Ovary (tissue), 3 donors: ENCODE results near the gene LCN1.

Experiments
- POLR2A ChIP-seq: fragments of 450-650 bp; IDR thresholded peaks from one replicate; pipeline ENCODE4 v1.6.1; 2017; ENCODE audit warnings: antibody characterized with exemption, mild to moderate bottlenecking, moderate library complexity
- TF ChIP-seq, protein P1 (sequence below), 3 donors: fragments of 450-650 bp in 2 of 3; fragments of 200-600 bp in 1 of 3; IDR thresholded peaks; one replicate each; pipeline versions ENCODE4 v1.5.1 to v1.8.0; 2016 to 2022; ENCODE audit warnings: antibody characterized with exemption in 3 of 3, mild to moderate bottlenecking in 1 of 3
- donor health status: DM: no; HTN: no; CAD: no.

DNA sequence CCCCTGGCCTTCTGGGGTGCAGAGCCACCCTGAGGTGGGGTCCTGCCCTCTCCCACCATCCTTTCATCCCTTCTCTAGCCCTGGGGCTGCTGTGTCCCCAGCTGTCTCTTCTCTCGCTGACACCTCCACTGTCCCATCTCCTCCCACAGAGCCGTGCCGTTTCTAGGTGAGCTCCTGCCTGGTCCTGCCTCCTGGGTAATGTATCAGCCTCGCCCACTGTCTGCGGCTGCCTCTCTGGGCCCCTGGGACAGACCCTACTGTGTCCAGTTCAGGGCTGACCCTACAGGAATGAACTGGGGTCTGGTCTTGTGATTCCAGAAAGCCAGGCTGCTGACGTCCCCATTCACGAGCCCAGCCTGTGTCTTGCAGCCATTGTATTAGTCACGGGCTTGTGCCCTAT lies 44.4 kb downstream of the LCN1 start:
- TF ChIP-seq, protein P1, sequence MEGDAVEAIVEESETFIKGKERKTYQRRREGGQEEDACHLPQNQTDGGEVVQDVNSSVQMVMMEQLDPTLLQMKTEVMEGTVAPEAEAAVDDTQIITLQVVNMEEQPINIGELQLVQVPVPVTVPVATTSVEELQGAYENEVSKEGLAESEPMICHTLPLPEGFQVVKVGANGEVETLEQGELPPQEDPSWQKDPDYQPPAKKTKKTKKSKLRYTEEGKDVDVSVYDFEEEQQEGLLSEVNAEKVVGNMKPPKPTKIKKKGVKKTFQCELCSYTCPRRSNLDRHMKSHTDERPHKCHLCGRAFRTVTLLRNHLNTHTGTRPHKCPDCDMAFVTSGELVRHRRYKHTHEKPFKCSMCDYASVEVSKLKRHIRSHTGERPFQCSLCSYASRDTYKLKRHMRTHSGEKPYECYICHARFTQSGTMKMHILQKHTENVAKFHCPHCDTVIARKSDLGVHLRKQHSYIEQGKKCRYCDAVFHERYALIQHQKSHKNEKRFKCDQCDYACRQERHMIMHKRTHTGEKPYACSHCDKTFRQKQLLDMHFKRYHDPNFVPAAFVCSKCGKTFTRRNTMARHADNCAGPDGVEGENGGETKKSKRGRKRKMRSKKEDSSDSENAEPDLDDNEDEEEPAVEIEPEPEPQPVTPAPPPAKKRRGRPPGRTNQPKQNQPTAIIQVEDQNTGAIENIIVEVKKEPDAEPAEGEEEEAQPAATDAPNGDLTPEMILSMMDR (IDR thresholded peaks at IDR 0.05), result no peak
- TF ChIP-seq POLR2A, result no peak
